NB4 (cell line): ENCODE data around the gene KSR1.

Experiments
- CTCF ChIP-seq: IDR thresholded peaks from one replicate; pipeline ENCODE4 v1.5.1; 2012; ENCODE audit warnings: low read depth, low read length
- MAX ChIP-seq: IDR thresholded peaks from 2 replicates; pipeline ENCODE4 v1.6.1; 2011; ENCODE audit warnings: low read depth, low read length
- POLR2A ChIP-seq: IDR thresholded peaks from 2 replicates; pipeline ENCODE4 v1.6.1; 2011; ENCODE audit warnings: mild to moderate bottlenecking; ENCODE audit not compliant: insufficient read length; ENCODE audit errors: extremely low read depth

GRCh38 chr17:27553019-27553511 is 96.8 kb downstream of the KSR1 start:
- no peak for TF ChIP-seq CTCF
- TF ChIP-seq POLR2A = no peak
- TF ChIP-seq MAX = no peak
